Caki2 (cell line): ENCODE results near the gene BEX3. TPM values are rescaled to one million over a fixed set of nuclear protein-coding genes. Genes with fewer than 3 reads are reported as not detected.
"Not testable (repeated sequence)": the region's sequence is repeated elsewhere in the genome, so short reads cannot be mapped to it uniquely, and the experiment has no call there.

Experiments used
- DNase-seq: peaks from one replicate; pipeline ENCODE4 v3.0.0-alpha.2; 2015; ENCODE audit warnings: low read depth
- in situ Hi-C: cut with HindIII; loops from 2 replicates; pipeline ENCODE4 v1.10.0; 2016; ENCODE audit warnings: low sequenced_read_pairs, low pct_unique_long_range_greater_than_20kb, mixed read lengths
- total RNA-seq: library from RNA; depleted of rRNA; stranded (reverse); fragments of >200 nt; shearing (Covaris generic); gene quantifications from 2 replicates; pipeline ENCODE4 v1.2.3, GENCODE V29; 2014; ENCODE audit warnings: low replicate concordance; rRNA removed

Gene BEX3
- 289 and 328 TPM in 2 replicates for total RNA-seq

- DNase-seq, result peak; percentile 83
- in situ Hi-C loops, result no loop called here
Observed at GRCh38 chrX:103376118-103376978, at the start of gene BEX3. Gene BEX3, plus strand, starts transcription at chrX:103376538. Its CDS starts 984 bp downstream, at chrX:103377522.

DNA sequence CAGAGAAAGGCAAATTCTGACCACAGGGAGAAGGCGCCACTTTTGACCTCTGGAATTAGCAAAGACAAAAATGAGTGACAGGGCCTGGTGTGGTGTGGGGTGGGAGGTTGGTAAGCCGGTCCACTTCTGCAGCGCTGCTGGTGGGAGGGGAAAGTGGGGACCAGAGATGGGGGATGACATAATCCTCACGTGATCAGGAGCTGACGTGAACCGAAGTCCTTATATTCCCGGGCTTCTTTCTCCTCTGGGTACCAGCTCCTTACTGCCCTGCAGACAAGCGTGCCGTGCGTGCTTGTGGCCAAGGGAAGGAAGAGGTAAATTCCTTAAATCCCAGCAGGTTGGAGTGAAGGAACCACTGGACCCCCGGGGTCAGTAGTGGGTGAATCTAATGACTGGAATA lies 46.3 kb upstream of the BEX3 start, which contains the start of gene TCEAL7:
TCEAL7 (plus strand) TSS at position 249 of the 400 bp plus-strand sequence. CDS start 1,165 bp downstream, outside the sequence.
- DNase-seq, result no peak
- in situ Hi-C loops, result no loop called here

GRCh38 chrX:103330681-103331288 lies 45.6 kb upstream of the BEX3 start:
- DNase-seq, result no peak
- in situ Hi-C loops, result no loop called here

GRCh38 chrX:103338663-103339062 lies 37.7 kb upstream of the BEX3 start:
- no peak for DNase-seq
- in situ Hi-C loops, result no loop called here

- DNase-seq, result peak; percentile 35
- in situ Hi-C loops, result no loop called here
Observed at GRCh38 chrX:103343105-103343504, 33.2 kb upstream of the BEX3 start.

DNA sequence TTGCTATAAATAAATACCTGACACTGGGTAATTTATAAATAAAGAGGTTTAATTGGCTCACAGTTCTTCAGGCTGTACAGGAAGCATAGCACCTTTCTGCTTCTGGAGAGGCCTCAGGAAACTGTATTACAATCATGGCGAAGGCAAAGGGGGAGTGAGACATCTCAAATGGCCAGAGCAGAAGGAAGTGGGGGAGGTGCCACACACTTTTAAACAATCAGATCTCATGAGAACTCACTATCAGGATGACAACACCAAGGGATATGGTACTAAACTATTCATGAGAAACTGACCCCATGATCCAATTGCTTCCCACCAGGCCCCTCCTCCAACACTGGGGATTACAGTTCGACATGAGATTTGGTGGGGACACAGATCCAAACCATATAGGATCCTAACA lies 31.7 kb upstream of the BEX3 start:
- in situ Hi-C loops, result no loop called here
- DNase-seq, result no peak

- no peak for DNase-seq
- in situ Hi-C loops, result no loop called here
Observed at GRCh38 chrX:103347682-103348397, 28.5 kb upstream of the BEX3 start.

DNA sequence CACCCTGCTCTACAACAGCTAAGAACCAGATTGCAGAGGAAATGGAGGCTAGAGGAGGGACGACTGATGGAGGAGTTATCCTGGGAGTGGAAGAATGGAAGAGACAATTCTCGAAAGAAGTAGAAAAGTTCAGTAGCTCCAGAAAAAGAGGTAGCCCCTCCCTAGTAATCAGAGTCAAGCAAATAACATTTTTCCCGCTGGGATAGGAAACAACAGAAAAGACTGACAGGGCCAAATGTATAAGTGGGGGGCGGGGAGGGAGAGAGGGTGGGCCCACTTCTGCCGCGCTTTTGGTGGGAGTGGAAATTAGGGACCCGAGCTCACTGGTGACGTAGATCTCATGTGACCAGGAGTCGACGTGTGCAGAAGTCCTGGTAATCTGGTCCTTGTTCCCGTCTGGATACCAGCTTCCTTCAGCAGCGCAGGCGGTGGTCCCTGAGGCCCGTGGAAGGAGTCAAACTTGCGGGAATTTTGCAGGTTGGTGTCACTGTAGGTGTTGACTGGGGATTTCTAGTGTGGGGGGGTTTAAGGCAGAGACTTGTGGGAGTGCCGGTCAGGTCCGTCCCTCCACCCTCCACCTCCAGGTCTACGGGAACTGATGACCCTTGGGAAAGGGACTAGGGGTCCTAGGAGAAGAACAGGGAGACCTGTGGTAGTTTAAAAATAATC lies 20.1 kb upstream of the BEX3 start, which contains the start of gene TCEAL9:
TCEAL9 (plus strand) TSS at position 377 of the 669 bp plus-strand sequence. CDS start 1,179 bp downstream, outside the sequence.
- DNase-seq, result peak; percentile 73
- in situ Hi-C loops, result no loop called here

GRCh38 chrX:103356858-103357257 lies 19.5 kb upstream of the BEX3 start:
- DNase-seq, result no peak
- in situ Hi-C loops, result no loop called here

DNA sequence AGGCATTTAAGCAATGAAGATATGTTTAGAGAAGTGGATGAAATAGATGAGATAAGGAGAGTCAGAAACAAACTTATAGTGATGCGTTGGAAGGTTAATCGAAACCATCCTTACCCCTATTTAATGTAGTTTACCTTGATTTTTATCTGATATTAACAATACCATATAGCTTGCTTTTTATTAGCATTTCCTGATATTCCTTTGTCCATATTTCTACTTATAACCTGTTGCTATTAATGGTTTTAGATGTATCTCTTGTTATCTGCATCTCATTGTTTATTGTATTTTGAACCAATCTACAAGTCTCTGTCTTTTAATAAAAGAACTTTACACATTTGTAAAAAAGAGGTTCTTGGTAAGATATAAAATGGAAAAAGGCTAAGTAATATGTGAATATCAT lies 18.5 kb upstream of the BEX3 start:
- in situ Hi-C loops, result no loop called here
- no peak for DNase-seq

- in situ Hi-C loops, DNase-seq: not testable (repeated sequence)
Observed at GRCh38 chrX:103359605-103360004, 16.7 kb upstream of the BEX3 start.

GRCh38 chrX:103360092-103360491 lies 16.2 kb upstream of the BEX3 start:
- in situ Hi-C loops, result no loop called here
- DNase-seq, result no peak

DNA sequence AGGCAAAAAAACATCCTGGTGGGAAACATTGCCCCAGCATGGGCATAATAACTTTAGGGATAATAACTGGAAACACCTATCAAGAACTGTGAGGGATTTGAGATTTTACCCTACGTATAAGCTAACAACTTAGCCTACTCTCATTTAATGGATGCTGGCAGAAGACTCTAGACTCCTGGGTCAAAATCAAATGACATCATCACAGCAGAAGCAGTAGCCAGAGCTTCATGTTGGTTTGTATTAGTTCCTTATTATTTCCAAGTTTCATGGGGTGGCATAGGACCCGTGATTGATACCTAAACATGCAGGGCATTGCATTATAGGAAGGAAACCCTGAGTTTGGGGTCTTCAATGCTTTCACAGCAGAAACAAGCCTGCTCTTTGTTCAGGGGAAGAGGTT lies 15.4 kb upstream of the BEX3 start:
- in situ Hi-C loops, result no loop called here
- DNase-seq, result no peak

GRCh38 chrX:103361798-103362197 lies 14.5 kb upstream of the BEX3 start:
- DNase-seq, result no peak
- in situ Hi-C loops, result no loop called here

GRCh38 chrX:103362474-103362873 lies 13.9 kb upstream of the BEX3 start:
- in situ Hi-C loops, result no loop called here
- peak; percentile 46 for DNase-seq

GRCh38 chrX:103363046-103363445 lies 13.3 kb upstream of the BEX3 start:
- DNase-seq, result no peak
- in situ Hi-C loops, result no loop called here

DNA sequence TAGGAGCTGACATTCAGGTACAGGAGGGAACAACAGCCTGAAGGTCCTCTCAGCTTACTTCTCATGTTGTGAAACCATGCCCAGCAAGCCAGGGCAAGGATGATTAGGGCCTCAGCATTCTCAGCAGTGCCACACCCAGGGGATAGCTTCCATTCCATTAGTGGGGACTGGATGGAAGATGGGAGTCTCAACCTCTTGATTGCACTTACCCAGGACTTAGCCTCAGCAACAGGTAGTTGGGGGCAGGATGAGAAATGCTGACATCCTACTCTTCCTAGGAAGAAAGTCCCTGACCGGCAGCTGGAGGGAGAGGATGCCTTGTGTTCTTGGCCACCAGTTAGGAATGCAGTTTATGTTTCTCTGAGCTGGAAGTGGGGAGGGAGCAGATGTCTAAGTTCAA lies 8.8 kb upstream of the BEX3 start:
- in situ Hi-C loops, result no loop called here
- DNase-seq, result no peak

GRCh38 chrX:103369479-103369878 lies 6.9 kb upstream of the BEX3 start:
- in situ Hi-C loops, result no loop called here
- DNase-seq, result no peak
